HepG2 (cell line): ENCODE measurements around the gene TNK1. TPM values are rescaled to one million over a fixed set of nuclear protein-coding genes. Genes with fewer than 3 reads are reported as not detected.
A peak's percentile ranks its signal among the peaks of the same experiment; 100 is the strongest.

Experiments
- ATF7 ChIP-seq, 2 experiments: fragments of 450-650 bp in 1 of 2; sonication (generic) in 1 of 2; formaldehyde crosslinking in 1 of 2; IDR thresholded peaks; 2 replicates each; pipeline versions ENCODE4 v1.4.0 to v1.6.1; 2016 to 2020; ENCODE audit warnings: antibody characterized with exemption in 1 of 2, mild to moderate bottlenecking in 1 of 2, missing genetic modification reagents in 1 of 2
- CREBL2 ChIP-seq: sonication (generic); formaldehyde crosslinking; IDR thresholded peaks from 2 replicates; pipeline ENCODE4 v1.8.1; 2023; ENCODE audit warnings: missing genetic modification reagents, mild to moderate bottlenecking, borderline replicate concordance
- ELF3 ChIP-seq: IDR thresholded peaks from 2 replicates; pipeline ENCODE4 v1.6.1; 2016; ENCODE audit warnings: missing genetic modification reagents, missing compliant biosample characterization
- GATA4 ChIP-seq: sonication (generic); IDR thresholded peaks from 2 replicates; pipeline ENCODE4 v1.6.1; 2016; ENCODE audit warnings: antibody characterized with exemption, low read depth, borderline replicate concordance
- HHEX ChIP-seq: IDR thresholded peaks from 2 replicates; pipeline ENCODE4 v1.6.1; 2016; ENCODE audit warnings: control low read depth
- RBFOX2 ChIP-seq: fragments of 200-400 bp; formaldehyde crosslinking; IDR thresholded peaks from 2 replicates; pipeline ENCODE4 v1.6.1; 2017; ENCODE audit warnings: low read depth, mild to moderate bottlenecking, low read length
- RFX3 ChIP-seq: IDR thresholded peaks from 2 replicates; pipeline ENCODE4 v1.6.1; 2016; ENCODE audit warnings: missing biosample characterization, missing genetic modification reagents
- SP140L ChIP-seq: sonication (generic); formaldehyde crosslinking; IDR thresholded peaks from 2 replicates; pipeline ENCODE4 v1.4.0; 2020; ENCODE audit warnings: missing genetic modification reagents, borderline replicate concordance
- TGIF2 ChIP-seq: IDR thresholded peaks from 2 replicates; pipeline ENCODE4 v1.6.1; 2016; ENCODE audit warnings: control low read depth, missing compliant biosample characterization
- ZBTB7A ChIP-seq: sonication (generic); formaldehyde crosslinking; IDR thresholded peaks from 2 replicates; pipeline ENCODE4 v1.8.0; 2022; ENCODE audit warnings: mild to moderate bottlenecking, missing genetic modification reagents
- ZC3H13 ChIP-seq: sonication (generic); formaldehyde crosslinking; IDR thresholded peaks from 2 replicates; pipeline ENCODE4 v1.8.1; 2023; ENCODE audit warnings: mild to moderate bottlenecking, missing genetic modification reagents, moderate library complexity
- ZFY ChIP-seq: sonication (generic); formaldehyde crosslinking; IDR thresholded peaks from 2 replicates; pipeline ENCODE4 v1.4.0; 2020; ENCODE audit warnings: missing genetic modification reagents
- ZMYM4 ChIP-seq: sonication (generic); formaldehyde crosslinking; IDR thresholded peaks from 2 replicates; pipeline ENCODE4 v1.8.1; 2023; ENCODE audit warnings: mild to moderate bottlenecking, missing genetic modification reagents
- ZNF326 ChIP-seq: sonication (generic); formaldehyde crosslinking; IDR thresholded peaks from 2 replicates; pipeline ENCODE4 v1.4.0; 2020; ENCODE audit warnings: missing genetic modification reagents, borderline replicate concordance
- ZNF572 ChIP-seq: sonication (generic); formaldehyde crosslinking; IDR thresholded peaks from 2 replicates; pipeline ENCODE4 v1.5.1; 2020; ENCODE audit warnings: mild to moderate bottlenecking, missing genetic modification reagents
- ZNF589 ChIP-seq: sonication (generic); formaldehyde crosslinking; conservative IDR thresholded peaks from 2 replicates; pipeline ENCODE4 v1.8.0; 2022; ENCODE audit warnings: mild to moderate bottlenecking, moderate library complexity, missing genetic modification reagents
- ZNF713 ChIP-seq: sonication (generic); formaldehyde crosslinking; IDR thresholded peaks from 2 replicates; pipeline ENCODE4 v1.4.0; 2020; ENCODE audit warnings: mild to moderate bottlenecking, missing genetic modification reagents
- polyA plus RNA-seq, 8 experiments: library from polyadenylated mRNA; depleted of rRNA in 3 of 8; stranded (reverse) in 7 of 8; unstranded in 1 of 8; fragments of >200 nt; fragmentation: Illumina TruSeq in 4 of 8; extraction: Trizol in 4 of 8; gene quantifications; 2 replicates each; pipeline versions ENCODE4 v1.2.1 to v1.2.3, GENCODE V29; 2011 to 2016; ENCODE audit warnings: low read depth in 4 of 8, missing spikeins in 1 of 8, mixed read lengths in 1 of 8; ENCODE audit not compliant: insufficient read depth in 1 of 8
- total RNA-seq, 5 experiments: library from RNA; depleted of rRNA; stranded (reverse); fragments of >200 nt; fragmentation: Illumina TruSeq; extraction: Trizol; gene quantifications; 2 replicates each; pipeline ENCODE4 v1.2.3, GENCODE V29; 2016; ENCODE audit warnings: low read depth in 1 of 5
- TF ChIP-seq, protein P1 (sequence below): sonication (generic); formaldehyde crosslinking; IDR thresholded peaks from 2 replicates; pipeline ENCODE4 v1.8.1; 2023; ENCODE audit warnings: mild to moderate bottlenecking, missing genetic modification reagents
- TF ChIP-seq, protein P2 (sequence below): IDR thresholded peaks from 2 replicates; pipeline ENCODE4 v1.6.1; 2016; ENCODE audit warnings: missing compliant biosample characterization, missing genetic modification reagents, borderline replicate concordance
- TF ChIP-seq, protein P3 (sequence below): IDR thresholded peaks from 2 replicates; pipeline ENCODE4 v1.6.1; 2016; ENCODE audit warnings: control low read depth

TNK1 gene
- total and polyA plus RNA-seq, 2 of the 13 experiments (the other 11 are each of a cell fraction or from before 2014, with no cell fraction given) = 2.0 to 3.5 TPM

DNA sequence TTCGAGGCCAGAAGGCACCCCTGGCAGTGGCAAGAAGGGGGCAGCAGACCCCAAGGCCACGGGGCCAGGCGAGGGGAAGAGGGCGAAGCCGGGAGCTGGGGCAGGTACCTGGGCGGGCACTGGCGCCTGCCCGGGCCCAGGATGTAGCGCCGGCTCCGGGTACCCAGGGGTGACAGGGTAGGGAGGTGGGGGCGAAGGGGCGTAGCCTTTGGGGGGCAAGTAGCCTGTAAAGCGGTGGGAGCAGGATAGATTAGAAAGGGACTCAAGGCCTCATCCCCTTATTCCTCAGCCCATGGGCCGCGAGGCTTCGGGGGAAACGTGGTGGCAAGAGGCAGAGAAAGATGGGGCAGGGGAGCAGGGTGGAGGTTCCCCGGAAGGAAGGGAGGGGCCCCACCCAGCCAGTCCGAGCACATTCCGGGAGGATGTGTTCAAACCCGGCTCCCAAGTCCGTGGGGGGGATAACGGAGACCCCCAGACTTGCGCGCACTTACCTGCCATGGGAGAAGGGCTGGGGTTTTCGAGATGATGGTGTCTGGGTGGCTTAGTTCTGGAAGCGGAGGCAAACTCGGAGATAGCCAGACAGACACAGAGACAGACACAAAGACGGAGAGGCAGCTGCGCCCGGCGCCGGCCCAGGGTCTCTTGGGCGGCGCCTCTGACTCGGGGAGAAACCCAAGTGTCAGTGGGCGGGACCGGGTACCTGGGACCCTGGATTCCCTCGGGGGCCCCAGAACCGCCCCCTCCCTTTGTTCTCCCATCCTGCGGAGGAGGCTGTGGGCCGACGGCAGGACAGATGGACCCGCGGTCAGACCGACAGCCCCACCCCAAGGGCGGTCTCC is 12.9 kb downstream of the TNK1 start (continued):
- TF ChIP-seq, protein P1, sequence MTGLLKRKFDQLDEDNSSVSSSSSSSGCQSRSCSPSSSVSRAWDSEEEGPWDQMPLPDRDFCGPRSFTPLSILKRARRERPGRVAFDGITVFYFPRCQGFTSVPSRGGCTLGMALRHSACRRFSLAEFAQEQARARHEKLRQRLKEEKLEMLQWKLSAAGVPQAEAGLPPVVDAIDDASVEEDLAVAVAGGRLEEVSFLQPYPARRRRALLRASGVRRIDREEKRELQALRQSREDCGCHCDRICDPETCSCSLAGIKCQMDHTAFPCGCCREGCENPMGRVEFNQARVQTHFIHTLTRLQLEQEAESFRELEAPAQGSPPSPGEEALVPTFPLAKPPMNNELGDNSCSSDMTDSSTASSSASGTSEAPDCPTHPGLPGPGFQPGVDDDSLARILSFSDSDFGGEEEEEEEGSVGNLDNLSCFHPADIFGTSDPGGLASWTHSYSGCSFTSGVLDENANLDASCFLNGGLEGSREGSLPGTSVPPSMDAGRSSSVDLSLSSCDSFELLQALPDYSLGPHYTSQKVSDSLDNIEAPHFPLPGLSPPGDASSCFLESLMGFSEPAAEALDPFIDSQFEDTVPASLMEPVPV (CRISPR knock-in tag) = no peak
- TF ChIP-seq, protein P2, sequence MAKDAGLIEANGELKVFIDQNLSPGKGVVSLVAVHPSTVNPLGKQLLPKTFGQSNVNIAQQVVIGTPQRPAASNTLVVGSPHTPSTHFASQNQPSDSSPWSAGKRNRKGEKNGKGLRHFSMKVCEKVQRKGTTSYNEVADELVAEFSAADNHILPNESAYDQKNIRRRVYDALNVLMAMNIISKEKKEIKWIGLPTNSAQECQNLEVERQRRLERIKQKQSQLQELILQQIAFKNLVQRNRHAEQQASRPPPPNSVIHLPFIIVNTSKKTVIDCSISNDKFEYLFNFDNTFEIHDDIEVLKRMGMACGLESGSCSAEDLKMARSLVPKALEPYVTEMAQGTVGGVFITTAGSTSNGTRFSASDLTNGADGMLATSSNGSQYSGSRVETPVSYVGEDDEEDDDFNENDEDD (CRISPR knock-in tag) = no peak
- TF ChIP-seq, protein P3, sequence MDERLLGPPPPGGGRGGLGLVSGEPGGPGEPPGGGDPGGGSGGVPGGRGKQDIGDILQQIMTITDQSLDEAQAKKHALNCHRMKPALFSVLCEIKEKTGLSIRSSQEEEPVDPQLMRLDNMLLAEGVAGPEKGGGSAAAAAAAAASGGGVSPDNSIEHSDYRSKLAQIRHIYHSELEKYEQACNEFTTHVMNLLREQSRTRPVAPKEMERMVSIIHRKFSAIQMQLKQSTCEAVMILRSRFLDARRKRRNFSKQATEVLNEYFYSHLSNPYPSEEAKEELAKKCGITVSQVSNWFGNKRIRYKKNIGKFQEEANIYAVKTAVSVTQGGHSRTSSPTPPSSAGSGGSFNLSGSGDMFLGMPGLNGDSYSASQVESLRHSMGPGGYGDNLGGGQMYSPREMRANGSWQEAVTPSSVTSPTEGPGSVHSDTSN = no peak
- TF ChIP-seq ZNF326 (no peak), ZMYM4 (CRISPR knock-in tag) (no peak), TGIF2 (CRISPR knock-in tag) (0 out of 2 replicates have a peak, but pooled peaks have one; percentile 27), ZC3H13 (CRISPR knock-in tag) (no peak), ZNF589 (CRISPR knock-in tag) (no peak), ELF3 (CRISPR knock-in tag) (0 out of 2 replicates have a peak, but pooled peaks have one; percentile 3), GATA4 (no peak), ZFY (CRISPR knock-in tag) (no peak), RBFOX2 (no peak), ZBTB7A (0 out of 2 replicates have a peak, but pooled peaks have one; percentile 23), HHEX (CRISPR knock-in tag) (no peak), RFX3 (no peak), ZNF572 (CRISPR knock-in tag) (no peak), ZNF713 (no peak), ATF7 (IDR thresholded peaks at IDR 0.05) (no peak), ATF7 (CRISPR knock-in tag; IDR thresholded peaks at IDR 0.05) (peak; percentile 36; the same call in 1 of the 2 replicates), SP140L (0 out of 2 replicates have a peak, but pooled peaks have one; percentile 41), CREBL2 (CRISPR knock-in tag) (no peak)
